Activated CD4-positive, alpha-beta T cell treated with anti-CD3 and anti-CD28 coated beads, Interleukin-2, amount 50 U/mL, for 16 hours (primary cell): ENCODE data around the gene ANKK1.

Source experiments
- DNase-seq: peaks from one replicate; pipeline ENCODE4 v3.0.0-alpha.2; 2020

Gene ANKK1

DNA sequence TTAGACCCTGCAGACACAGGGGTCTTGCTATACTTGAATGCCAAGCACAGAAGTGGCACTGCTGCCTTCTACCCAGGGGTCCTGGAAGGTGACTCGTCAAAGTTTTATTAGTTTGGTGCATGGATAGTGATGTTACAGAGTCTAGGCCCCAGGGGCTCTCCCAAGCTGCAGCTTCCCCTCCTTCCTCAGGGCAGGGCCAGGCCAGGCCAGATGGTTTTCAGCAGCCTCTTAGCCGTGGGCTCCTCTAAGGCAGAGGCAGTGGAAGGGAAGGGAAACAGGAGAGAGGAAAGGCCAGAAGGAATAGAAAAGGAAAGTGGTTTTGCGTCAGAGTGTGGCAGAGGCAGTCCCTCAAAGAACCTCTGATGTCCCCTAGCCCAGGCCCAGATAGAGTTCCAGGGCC is 21.9 kb downstream of the ANKK1 start:
- no peak for DNase-seq

DNA sequence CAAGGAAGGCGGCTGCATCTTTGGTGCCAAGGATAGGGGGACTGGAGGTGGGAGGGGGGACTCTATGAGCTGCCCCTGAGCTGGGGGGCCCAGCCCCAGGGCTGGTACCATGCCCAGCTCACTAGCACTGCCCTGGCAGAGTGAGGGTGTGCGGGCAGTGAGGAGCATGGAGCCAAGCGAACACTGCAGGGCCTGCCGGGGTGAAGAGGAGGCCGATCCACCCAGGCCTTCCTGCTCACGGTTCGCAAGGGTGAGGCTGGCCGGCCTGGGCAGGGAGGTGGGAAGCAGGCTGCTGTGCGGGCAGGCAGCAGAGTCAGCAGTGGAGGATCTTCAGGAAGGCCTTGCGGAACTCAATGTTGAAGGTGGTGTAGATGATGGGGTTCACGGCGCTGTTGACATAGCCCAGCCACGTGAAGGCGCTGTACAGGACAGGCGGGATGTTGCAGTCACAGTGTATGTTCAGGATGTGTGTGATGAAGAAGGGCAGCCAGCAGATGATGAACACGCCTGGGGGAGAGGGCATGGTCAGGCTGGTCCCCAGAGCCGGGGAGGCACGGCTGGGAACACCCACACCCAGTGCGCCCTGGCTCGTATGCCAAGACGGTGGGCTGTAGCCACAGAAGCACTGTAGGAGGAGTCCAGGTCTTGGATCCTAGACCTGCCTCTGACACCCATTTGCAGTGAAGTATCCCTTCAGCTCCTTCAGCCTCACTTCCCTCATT is 23.0 kb downstream of the ANKK1 start:
- DNase-seq = no peak

DNA sequence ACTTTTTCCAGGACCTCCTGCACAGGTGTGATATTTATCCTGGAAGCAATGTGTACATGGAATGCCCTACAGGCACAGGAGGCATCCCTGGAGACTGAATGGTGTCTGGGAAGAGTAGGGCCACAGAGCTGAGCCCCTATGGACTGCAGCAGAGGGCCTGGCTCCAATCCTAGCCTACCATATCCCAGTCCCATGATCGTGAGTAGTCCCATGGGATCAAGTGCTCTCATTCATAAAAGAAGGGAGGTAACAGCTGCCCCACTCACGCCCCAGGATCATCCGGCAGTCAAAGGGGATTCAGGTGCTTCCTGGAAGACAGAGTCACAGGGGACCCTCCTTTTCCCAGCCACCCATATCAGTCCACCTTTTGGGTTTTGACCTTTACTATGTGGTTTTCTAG is 24.0 kb downstream of the ANKK1 start:
- no peak for DNase-seq

DNA sequence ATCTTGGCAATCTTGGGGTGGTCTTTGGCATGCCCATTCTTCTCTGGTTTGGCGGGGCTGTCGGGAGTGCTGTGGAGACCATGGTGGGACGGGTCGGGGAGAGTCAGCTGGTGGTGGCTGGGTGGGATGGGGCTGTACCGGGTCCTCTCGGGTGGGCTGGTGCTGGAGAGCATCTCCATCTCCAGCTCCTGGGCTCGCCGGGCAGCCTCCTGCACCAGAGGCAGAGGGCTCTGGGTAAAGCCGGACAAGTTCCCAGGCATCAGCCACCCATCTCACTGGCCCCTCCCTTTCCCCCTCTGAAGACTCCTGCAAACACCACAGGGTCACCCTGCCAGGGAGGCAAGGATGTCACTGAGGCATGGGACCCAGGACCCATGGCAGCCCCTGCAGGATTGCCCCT is 25.1 kb downstream of the ANKK1 start:
- no peak for DNase-seq

DNA sequence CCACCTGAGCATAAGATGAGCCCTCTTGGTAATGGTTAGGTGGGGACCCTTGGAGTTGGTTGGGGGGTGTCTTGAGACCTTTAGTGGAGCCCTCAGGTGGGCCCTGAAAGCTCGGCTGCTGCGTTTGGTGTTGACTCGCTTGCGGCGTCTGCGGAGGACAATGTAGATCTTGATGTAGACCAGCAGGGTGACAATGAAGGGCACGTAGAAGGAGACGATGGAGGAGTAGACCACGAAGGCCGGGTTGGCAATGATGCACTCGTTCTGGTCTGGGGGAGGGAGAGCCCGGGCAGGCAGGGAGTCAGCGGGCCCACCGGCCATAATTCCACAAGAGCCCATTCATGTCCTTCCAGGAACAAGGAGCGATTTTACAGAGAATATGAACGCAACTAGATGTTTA is 27.8 kb downstream of the ANKK1 start:
- DNase-seq = no peak

DNA sequence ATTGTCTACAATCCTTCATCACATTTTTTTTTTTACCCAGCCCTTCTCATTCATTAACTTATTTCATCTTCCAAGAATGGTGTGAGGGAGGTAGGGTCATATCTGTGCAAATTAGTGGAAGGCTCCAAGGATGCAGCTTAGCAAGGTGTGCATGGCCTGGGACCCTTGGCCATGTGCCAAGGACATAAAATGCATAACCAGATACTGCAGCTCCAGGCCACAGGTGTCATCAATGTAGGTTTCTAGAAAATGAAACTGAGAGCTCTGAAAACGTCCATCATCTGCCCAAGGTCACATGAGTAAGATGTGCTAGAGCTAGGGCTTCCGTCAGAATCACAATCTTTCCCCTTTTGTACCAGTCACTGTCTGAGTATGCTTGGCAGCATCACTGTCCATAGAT is 29.8 kb downstream of the ANKK1 start:
- no peak for DNase-seq

DNA sequence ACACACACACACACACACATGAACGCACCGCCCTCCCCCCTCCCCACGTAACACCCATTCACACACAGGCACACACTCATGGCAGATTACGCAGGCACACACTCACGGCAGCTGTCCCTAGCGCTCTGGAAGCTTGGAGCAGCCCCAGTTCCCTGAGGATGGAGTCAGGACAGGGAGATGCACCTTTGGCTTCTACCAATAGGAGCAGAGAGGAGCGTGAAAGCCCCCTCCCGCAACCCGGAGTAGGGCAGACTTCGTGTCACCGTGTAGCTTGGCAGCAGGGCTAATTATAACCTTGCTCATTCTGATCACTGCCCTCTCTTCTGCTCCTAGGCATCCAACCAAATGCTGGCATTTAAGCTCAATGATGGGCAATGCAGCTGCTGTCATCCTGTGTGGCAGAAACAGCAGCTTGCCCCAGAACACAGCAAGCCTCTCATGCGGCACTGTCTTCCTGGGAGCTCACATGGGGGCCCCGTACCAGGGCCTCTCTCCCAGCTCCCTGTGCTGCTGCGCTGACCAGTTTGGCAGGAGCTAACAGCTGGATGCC is 31.9 kb downstream of the ANKK1 start:
- no peak for DNase-seq

DNA sequence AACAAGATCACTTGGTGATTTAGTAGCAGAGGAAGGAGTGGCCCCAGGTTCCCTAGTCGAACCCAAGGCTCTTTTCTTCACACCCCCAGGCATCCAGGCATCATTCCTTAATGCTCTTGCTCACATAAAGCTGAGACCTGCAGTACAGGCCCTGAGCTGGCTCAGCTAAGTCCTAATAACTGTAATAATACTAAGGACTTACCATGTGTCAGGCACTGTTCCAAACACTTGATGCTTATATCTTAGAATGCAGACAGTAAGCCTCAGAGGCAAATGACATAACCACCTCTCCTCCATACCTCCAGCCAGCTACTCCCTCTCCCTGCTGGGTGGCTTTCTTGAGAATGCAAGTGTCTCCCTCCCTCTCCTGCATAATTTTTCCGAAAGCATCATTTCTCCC is 33.2 kb downstream of the ANKK1 start:
- no peak for DNase-seq

DNA sequence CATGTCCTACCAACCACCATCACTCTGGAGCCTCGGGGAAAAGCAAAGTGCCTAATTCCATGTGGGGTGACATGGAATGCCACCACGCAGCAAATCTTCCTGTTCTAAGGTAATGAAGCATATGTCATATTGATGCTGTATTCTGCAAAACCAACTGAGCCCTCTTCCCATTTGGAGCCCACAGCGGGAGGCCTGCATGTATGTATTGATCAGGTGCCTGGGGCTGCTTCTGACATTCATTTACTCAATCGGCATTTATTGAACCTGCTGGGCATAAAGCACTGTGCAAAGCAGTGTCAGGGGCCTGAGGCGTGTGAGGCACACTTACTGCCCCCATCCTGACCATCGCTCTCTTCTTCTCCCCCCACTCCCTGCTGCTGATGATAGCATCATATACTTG is 39.1 kb downstream of the ANKK1 start:
- no peak for DNase-seq

DNA sequence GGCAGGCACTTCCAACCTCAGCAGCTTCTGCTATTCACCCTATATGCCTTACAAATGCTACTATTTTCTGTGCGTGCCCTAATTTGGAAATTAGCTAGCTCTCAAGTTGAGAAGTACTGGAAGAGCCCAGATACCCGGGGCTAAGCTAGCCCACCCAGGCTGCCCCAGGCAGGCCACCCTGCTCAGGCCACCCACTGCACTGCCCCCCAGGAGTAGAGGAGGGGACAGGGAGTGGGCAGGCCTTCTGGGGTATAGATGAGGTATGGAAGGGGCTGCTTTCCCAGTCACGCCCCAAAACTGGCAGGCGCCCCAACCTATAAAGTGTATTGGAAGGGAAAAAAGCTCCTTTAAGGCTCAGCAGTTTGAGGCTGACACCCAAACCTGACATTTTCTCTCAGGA is 44.2 kb downstream of the ANKK1 start:
- no peak for DNase-seq

DNA sequence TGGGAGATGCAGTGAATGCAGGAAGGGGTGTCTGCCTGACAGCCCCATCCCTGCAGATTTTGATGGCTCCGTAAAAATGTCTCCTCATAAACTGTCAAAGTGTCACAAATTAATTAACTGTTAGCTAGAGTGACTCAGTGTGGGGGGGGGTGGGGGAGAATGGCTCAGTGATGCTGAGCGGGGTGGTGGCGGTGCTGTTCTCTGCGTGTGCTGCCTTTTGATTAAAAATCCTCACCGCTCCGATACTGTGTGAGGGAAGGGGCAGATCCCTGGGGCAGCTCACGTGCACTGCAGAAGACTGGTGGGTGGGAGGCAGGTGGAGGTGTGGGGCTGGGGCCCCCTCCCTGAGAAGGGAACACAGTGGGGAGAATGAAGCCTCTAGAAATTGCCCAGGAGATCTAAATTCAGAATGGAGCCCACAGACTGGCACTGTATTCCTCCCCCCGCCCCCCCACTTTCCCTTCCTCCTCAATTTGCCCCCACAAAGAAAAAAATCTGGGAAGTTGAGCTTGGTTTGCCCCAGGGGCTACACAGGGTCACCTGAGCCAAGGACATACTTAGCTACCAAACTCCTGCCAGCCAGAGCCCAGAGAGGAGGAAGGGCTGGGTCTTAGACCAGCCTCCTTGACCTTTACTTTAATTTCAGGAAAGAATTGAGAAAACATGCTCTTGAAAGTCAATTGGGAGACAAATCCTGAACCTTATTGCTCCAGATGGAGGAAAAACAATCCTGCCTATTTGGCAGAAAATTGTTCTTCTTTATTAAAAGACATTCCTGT is 47.8 kb downstream of the ANKK1 start:
- DNase-seq = no peak

DNA sequence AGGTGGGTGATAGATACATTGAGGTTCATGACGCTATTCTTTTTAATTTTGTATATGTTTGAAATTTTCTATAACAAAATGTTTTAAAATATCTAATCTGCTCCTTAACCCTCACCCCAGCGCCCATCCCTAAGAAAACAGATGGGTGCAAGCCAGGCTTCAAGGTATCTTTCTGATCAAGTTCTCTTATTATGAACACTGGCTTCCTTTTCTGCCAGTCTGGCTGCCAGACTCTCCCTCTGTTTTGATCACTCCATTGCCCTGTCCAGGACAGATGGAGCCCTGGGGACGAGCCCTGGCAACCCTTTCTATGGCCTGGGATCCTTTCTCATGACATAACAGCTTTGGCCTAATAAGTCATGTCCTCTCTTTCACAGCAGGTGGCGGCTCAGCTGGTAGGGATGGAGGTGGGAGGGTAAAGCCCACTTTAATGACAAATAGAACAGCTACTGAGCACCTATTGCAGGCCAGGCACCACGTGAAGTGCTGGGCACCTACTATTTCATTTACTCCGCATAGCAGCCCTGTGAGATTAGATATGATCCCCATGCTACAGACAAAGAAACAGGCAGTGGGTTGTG is 49.2 kb downstream of the ANKK1 start:
- DNase-seq = no peak

DNA sequence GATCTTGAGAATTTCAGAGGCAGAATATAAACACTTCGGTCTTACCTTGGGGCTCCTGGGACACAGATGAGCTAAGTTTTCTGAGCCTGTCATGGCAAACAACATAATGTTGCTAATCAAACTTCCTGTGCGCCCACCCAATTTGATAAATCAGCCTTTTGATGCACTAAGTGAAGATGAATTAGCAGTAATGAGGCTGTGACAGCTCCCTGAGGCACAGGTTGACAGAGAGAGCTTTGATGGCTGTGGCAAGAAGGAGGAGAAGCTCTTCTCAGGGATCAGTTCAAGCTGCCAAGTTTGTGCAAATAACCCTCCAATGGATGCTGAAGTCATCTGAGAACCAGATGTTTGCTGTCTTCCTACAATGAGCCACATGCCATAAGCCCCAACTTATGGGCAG is 53.2 kb downstream of the ANKK1 start:
- DNase-seq = no peak

DNA sequence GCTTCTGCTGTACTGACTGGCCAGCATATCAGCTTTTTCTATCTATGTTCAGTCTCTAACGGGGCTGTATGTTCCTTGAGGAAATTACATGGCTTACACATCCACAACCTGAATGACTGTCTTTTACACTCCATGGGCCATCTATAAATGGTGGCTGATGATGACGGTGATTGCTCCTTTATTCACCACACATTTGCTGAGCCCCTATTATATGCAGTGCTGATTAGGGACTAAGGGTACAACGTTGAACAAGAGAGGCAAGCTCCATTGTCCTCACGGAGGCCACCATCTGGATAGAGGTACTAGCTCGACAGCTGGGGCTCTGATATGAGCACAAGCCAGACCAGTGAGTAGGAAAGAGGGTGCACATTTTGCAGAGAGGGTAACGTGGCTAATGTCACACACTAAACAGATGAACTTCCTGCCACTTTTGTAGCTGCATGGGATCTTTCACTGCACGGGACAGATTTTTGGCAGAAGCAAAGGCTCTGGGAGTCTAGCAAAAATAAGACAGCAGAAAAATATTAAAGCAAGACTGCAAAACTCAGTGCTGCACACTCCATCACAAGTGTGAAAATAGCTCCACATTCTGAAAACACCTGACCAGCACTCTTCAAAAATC is 57.0 kb downstream of the ANKK1 start:
- no peak for DNase-seq

DNA sequence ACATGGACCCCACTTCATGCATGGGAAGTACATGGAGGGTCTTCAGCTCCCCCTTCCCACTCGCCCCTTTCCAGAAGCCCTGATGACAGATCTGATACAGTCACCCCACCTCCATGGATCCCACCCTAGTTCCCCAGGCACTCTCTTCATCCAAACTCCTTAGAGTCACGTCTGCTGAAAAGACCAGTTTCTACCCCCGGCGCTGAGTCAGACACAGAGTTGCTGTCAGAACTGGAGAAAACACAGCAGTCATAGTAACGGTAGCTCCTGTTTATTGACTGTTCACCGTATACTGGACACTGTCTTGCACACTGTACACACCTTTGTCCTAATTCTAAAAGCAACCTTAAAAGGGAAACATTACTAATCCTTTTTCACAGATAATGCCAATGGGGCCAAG is 58.5 kb downstream of the ANKK1 start:
- peak; percentile 87 for DNase-seq

DNA sequence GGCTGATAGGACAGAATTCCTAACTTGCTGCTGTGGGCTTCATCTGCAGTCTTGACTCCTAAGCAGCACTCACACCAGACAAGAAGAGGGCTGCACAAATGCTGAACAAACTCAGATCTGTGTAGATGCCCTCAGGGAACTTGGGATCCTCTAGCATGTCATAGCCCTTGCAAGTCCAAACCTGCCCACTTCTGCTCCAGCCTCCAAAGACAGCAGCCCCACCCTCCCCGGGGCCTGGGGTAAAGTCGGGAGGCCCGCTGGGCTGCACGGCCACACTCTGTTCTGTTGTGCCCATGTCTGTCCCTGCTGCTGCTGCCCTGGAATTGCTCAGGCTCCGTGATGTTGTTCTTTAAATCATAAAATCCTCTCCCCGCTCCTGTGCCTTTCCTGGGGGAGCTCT is 59.4 kb downstream of the ANKK1 start:
- DNase-seq = no peak

DNA sequence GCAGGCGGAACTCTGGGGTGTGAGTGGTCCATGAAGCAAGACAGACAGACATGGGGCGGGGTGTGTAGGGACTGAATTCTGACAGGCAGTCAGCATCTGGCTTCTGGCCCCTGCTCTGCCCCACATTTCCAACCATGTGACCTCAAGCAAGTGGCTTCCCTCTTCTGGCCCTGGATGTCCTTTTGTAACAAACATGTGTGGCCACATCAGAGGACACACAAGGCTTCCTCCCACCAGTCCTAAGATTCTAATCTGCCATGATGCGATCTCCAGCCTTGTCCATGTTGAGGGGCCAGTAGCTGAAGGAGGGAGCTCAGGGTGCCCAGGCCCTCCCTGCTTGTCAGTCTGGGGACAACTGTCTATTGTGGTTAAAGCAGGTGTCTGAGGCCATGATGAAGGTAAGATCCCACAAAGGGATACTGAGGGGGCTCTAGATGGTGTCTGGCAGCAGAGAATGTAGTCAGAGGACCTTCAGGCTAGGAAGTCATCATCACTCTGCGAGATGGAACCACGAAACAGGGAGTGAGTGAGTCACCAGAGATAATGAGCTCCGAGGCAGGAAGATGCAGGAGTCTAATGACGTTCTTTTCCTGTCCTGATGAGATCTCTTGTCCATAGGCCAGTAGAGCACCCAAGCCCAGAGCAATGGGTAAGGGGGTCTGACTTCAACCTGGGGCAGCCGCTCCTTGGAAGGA is 60.2 kb downstream of the ANKK1 start:
- DNase-seq = peak; percentile 66

DNA sequence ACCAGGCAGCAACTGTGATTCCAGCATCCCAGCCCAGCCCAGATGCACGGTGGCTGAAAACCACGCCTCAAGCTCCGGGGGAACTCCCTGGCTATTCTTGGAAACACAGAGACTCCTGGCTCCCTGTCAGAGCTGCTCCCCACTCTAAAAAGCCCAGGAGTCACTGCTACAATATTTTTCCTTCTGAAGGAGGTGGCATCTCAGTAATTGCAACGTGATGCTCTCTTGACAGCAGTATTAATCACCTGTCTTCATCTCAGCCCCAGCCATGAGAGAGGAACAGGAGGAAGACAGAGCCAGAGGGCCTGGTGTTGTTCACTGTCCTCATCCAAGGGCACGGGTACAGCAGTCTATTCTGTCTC is 60.7 kb downstream of the ANKK1 start:
- DNase-seq = no peak

DNA sequence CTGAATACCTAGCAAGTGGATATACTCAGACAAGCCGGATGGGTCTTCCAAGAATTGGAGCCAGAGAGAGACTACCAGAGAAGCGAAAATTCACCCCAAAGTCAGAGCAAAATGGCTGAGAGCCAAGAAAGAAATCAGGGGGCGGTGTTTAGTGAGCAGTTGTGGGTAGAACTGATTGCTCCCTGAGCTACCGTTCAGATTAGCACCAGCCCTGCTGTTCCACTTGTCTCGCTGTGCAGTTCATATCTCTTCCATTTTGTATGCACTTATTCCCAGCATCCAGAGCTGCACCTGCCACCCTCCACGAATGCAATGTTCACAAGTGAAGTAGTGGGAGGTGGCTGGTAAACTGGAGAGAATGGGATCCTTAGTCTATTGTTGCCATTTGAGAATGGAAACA is 62.2 kb downstream of the ANKK1 start:
- no peak for DNase-seq
